NT2/D1 (cell line): ENCODE results near the gene ENTREP1.

Source experiments
- SUZ12 ChIP-seq: IDR thresholded peaks from 2 replicates; pipeline ENCODE4 v1.6.1; 2011; ENCODE audit not compliant: insufficient read length, insufficient read depth; ENCODE audit errors: extremely low read depth
- YY1 ChIP-seq: IDR thresholded peaks from 2 replicates; pipeline ENCODE4 v1.6.1; 2011; ENCODE audit not compliant: insufficient read length, insufficient read depth
- ZNF274 ChIP-seq: IDR thresholded peaks from 2 replicates; pipeline ENCODE4 v1.6.1; 2011; ENCODE audit warnings: mild to moderate bottlenecking, low read depth, low read length

GRCh38 chr9:69325409-69326212 is 596 bp downstream of the ENTREP1 start:
- TF ChIP-seq ZNF274 = no peak
- no peak for TF ChIP-seq YY1
- TF ChIP-seq SUZ12 = no peak
